GM19328 (cell line): ENCODE measurements around the gene ASTL.
"Not testable (repeated sequence)": the region's sequence is repeated elsewhere in the genome, so short reads cannot be mapped to it uniquely, and the experiment has no call there.

Experiments used
- ATAC-seq: cut with Tn5 transposase; IDR thresholded peaks from one replicate; pipeline ENCODE4 v1.9.1; 2021; ENCODE audit warnings: mild to moderate bottlenecking, moderate library complexity; ENCODE audit not compliant: unreplicated experiment

Gene ASTL

GRCh38 chr2:96146153-96146880 is 8.0 kb upstream of the ASTL start:
- peak; percentile 26 for ATAC-seq

- no peak for ATAC-seq
Measured at GRCh38 chr2:96145848-96146152, 7.5 kb upstream of the ASTL start.

GRCh38 chr2:96145036-96145847 is 6.9 kb upstream of the ASTL start, which contains the start of gene DUSP2:
Gene DUSP2 (minus strand): TSS chr2:96145440. CDS start chr2:96145354, 86 bp downstream.
- ATAC-seq, result peak; percentile 56

GRCh38 chr2:96144481-96145035 is 6.3 kb upstream of the ASTL start:
- no peak for ATAC-seq

GRCh38 chr2:96143848-96144480 is 5.7 kb upstream of the ASTL start:
- ATAC-seq, result no peak

GRCh38 chr2:96143231-96143847 is 5.0 kb upstream of the ASTL start:
- no peak for ATAC-seq

- no peak for ATAC-seq
Measured at GRCh38 chr2:96142217-96143113, 4.2 kb upstream of the ASTL start.

GRCh38 chr2:96141624-96141967 is 3.3 kb upstream of the ASTL start:
- ATAC-seq, result not testable (repeated sequence)

GRCh38 chr2:96140941-96141623 is 2.8 kb upstream of the ASTL start:
- no peak for ATAC-seq

GRCh38 chr2:96139181-96139758 is 968 bp upstream of the ASTL start:
- ATAC-seq, result no peak

GRCh38 chr2:96137321-96138178 is 752 bp downstream of the ASTL start:
- ATAC-seq, result no peak

GRCh38 chr2:96136129-96136720 is 2.1 kb downstream of the ASTL start:
- ATAC-seq, result no peak

GRCh38 chr2:96135621-96136020 is 2.7 kb downstream of the ASTL start:
- ATAC-seq, result no peak

GRCh38 chr2:96135171-96135570 is 3.1 kb downstream of the ASTL start:
- ATAC-seq, result no peak

- no peak for ATAC-seq
Measured at GRCh38 chr2:96134421-96134820, 3.9 kb downstream of the ASTL start.

- ATAC-seq, result no peak
Measured at GRCh38 chr2:96131813-96132745, 6.2 kb downstream of the ASTL start.
